Liver (tissue), 3 donors: Measurements from ENCODE around the gene KRTAP10-7.
"Not testable (repeated sequence)": the region's sequence is repeated elsewhere in the genome, so short reads cannot be mapped to it uniquely, and the experiment has no call there.

Source experiments
- GABPA ChIP-seq, 2 donors: IDR thresholded peaks in 1 of 2; conservative IDR thresholded peaks in 1 of 2; 2 replicates each; pipeline ENCODE4 v1.6.1; 2016; ENCODE audit warnings: antibody characterized with exemption in 2 of 2, mild to moderate bottlenecking in 1 of 2, moderate library complexity in 1 of 2
- MAX ChIP-seq: IDR thresholded peaks from 2 replicates; pipeline ENCODE4 v1.6.1; 2016; ENCODE audit warnings: antibody characterized with exemption
- RAD21 ChIP-seq, 2 donors: IDR thresholded peaks; 2 replicates each; pipeline ENCODE4 v1.6.1; 2016; ENCODE audit warnings: antibody characterized with exemption in 2 of 2, mild to moderate bottlenecking in 2 of 2
- SP1 ChIP-seq: IDR thresholded peaks from 2 replicates; pipeline ENCODE4 v1.6.1; 2018; ENCODE audit warnings: antibody characterized with exemption, mild to moderate bottlenecking
- ZBTB33 ChIP-seq: IDR thresholded peaks from 2 replicates; pipeline ENCODE4 v1.6.1; 2016; ENCODE audit warnings: antibody characterized with exemption
- TF ChIP-seq, protein P1 (sequence below): fragments of 150-350 bp; IDR thresholded peaks from 2 replicates; pipeline ENCODE4 v1.5.1; 2017; ENCODE audit warnings: improper control_type of control experiment, low read depth, low read length; ENCODE audit not compliant: missing input control
- TF ChIP-seq, protein P2 (sequence below): IDR thresholded peaks from 2 replicates; pipeline ENCODE4 v1.6.1; 2016; ENCODE audit warnings: antibody characterized with exemption, mild to moderate bottlenecking
- donor health status: healthy.
- donor health status: healthy.

GRCh38 chr21:44591801-44592130 lies 8.6 kb upstream of the KRTAP10-7 start:
- TF ChIP-seq, protein P1, sequence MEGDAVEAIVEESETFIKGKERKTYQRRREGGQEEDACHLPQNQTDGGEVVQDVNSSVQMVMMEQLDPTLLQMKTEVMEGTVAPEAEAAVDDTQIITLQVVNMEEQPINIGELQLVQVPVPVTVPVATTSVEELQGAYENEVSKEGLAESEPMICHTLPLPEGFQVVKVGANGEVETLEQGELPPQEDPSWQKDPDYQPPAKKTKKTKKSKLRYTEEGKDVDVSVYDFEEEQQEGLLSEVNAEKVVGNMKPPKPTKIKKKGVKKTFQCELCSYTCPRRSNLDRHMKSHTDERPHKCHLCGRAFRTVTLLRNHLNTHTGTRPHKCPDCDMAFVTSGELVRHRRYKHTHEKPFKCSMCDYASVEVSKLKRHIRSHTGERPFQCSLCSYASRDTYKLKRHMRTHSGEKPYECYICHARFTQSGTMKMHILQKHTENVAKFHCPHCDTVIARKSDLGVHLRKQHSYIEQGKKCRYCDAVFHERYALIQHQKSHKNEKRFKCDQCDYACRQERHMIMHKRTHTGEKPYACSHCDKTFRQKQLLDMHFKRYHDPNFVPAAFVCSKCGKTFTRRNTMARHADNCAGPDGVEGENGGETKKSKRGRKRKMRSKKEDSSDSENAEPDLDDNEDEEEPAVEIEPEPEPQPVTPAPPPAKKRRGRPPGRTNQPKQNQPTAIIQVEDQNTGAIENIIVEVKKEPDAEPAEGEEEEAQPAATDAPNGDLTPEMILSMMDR: not testable (repeated sequence)
- TF ChIP-seq RAD21 (IDR thresholded peaks at IDR 0.05); MAX; ZBTB33; SP1; GABPA (IDR thresholded peaks at IDR 0.05 in 1 of 2, conservative IDR thresholded peaks at IDR 0.05 in 1 of 2): not testable (repeated sequence)
- TF ChIP-seq, protein P2, sequence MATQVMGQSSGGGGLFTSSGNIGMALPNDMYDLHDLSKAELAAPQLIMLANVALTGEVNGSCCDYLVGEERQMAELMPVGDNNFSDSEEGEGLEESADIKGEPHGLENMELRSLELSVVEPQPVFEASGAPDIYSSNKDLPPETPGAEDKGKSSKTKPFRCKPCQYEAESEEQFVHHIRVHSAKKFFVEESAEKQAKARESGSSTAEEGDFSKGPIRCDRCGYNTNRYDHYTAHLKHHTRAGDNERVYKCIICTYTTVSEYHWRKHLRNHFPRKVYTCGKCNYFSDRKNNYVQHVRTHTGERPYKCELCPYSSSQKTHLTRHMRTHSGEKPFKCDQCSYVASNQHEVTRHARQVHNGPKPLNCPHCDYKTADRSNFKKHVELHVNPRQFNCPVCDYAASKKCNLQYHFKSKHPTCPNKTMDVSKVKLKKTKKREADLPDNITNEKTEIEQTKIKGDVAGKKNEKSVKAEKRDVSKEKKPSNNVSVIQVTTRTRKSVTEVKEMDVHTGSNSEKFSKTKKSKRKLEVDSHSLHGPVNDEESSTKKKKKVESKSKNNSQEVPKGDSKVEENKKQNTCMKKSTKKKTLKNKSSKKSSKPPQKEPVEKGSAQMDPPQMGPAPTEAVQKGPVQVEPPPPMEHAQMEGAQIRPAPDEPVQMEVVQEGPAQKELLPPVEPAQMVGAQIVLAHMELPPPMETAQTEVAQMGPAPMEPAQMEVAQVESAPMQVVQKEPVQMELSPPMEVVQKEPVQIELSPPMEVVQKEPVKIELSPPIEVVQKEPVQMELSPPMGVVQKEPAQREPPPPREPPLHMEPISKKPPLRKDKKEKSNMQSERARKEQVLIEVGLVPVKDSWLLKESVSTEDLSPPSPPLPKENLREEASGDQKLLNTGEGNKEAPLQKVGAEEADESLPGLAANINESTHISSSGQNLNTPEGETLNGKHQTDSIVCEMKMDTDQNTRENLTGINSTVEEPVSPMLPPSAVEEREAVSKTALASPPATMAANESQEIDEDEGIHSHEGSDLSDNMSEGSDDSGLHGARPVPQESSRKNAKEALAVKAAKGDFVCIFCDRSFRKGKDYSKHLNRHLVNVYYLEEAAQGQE: not testable (repeated sequence)
